DND-41 (cell line): ENCODE results near the gene CRAMP1.

Source experiments
- CTCF ChIP-seq: IDR thresholded peaks from 2 replicates; pipeline ENCODE4 v1.5.1; 2012; ENCODE audit warnings: borderline replicate concordance, low read length, moderate library complexity, mild to moderate bottlenecking; ENCODE audit not compliant: poor library complexity, severe bottlenecking; ENCODE audit errors: extremely low read depth
- EZH2 ChIP-seq: IDR thresholded peaks from 3 replicates; pipeline ENCODE4 v1.6.1; 2012; ENCODE audit warnings: borderline replicate concordance, low read depth, mild to moderate bottlenecking, moderate library complexity, low read length, inconsistent platforms; ENCODE audit not compliant: severe bottlenecking

GRCh38 chr16:1596516-1596915 is 15.6 kb upstream of the CRAMP1 start:
- TF ChIP-seq CTCF = no peak
- no peak for TF ChIP-seq EZH2
